ENCODE results near the gene ZNF418.
"Not testable (repeated sequence)": the region's sequence is repeated elsewhere in the genome, so short reads cannot be mapped to it uniquely, and the experiment has no call there.

The ZNF418 gene

DNA sequence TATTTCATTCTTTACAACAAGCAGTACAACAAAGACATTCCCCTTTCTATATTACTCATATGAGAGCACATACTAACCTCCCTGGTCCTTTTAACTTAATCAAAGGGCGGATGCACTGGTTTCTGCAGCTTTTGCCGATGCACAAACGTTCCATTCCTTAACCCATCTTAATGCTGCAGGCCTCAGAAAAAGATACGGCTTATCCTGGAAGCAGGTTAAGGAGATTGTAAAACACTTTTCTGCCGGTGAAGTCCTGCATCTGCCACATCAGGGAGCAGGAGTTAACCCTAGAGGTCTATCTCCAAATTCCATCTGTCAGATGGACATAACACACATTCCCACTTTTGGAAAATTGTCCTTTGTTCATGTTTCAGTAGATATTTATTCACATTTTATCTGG, 34.9 kb downstream of the ZNF418 start:
- FAIRE-seq = no peak
- DNase-seq (ENCODE audit: extremely low spot score, insufficient read length, low read depth) = no peak

DNA sequence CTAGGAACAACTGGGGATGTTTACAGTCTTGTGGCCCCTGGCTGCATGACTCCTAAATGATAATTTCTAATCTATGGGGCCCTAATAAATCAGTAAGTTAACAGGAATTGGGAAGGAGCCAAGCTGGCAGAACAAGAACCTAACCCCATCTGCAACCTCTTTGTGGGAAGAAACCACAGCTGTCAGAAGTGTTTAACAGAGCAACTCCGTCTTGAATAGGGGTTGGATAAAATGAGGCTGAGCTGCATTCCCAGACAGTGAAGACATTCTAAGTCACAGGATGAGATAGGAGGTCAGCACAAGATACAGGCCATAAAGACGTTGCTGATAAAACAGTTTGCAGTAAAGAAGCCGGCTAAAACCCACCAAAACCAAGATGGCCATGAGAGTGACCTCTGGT, 44.5 kb downstream of the ZNF418 start:
- not testable (repeated sequence) for DNase-seq (ENCODE audit: extremely low spot score, insufficient read length, low read depth); FAIRE-seq

GRCh38 chr19:57888560-57889231, 46.5 kb downstream of the ZNF418 start, which contains the start of gene ZNF814:
Gene ZNF814 (minus strand): TSS chr19:57889037. CDS start chr19:57888802, 235 bp downstream.
- FAIRE-seq (peak; percentile 84), DNase-seq (ENCODE audit: extremely low spot score, insufficient read length, low read depth) (no peak)

GRCh38 chr19:57888107-57888559, 47.1 kb downstream of the ZNF418 start:
- no peak for DNase-seq (ENCODE audit: extremely low spot score, insufficient read length, low read depth)
- FAIRE-seq = no peak

DNA sequence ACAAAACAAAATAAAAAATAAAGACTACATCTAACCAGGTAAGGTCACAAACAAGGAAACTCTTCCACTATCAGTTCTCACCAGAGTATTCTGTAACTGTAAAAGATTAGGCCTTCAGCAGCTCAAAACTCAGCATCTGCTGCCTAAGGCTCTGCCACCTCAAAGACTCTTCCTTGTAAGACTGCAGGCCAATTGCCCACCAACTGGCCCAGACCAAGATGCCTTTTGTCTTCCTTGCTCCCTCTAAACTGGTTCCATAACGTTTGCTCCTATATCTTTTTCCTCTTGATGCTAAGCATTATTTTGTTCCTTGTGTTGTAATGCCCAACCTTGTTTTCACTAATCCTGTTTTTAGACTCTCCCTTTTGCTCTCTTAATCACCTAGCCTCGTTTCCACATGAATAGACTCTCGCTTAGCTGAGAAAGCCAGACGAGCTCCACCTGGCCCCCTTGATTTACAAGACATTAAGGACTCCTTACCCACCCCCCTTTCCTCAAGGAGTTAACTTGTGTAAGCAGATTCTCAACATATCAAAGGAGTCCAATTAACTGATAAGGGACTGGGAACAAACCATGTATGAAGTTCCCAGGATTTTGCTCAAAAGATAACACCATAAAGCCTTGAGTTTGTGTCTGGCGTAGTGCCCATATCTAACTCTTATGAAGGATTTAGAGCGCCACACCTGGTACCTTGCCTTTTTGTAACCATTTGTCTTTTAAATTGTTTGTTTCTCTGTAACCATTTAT, 47.8 kb downstream of the ZNF418 start:
- FAIRE-seq (no peak), DNase-seq (ENCODE audit: extremely low spot score, insufficient read length, low read depth) (no peak)

- DNase-seq (ENCODE audit: extremely low spot score, insufficient read length, low read depth) = no peak
- FAIRE-seq = no peak
Measured at GRCh38 chr19:57886046-57886445, 49.2 kb downstream of the ZNF418 start.

- not testable (repeated sequence) for FAIRE-seq
Measured at GRCh38 chr19:57873883-57874799, 61.1 kb downstream of the ZNF418 start.

GRCh38 chr19:57872450-57872849, 62.8 kb downstream of the ZNF418 start:
- FAIRE-seq (no peak), DNase-seq (ENCODE audit: extremely low spot score, insufficient read length, low read depth) (no peak)

More at GRCh38 chr19:57873883-57874799, 61.1 kb downstream of the ZNF418 start:
- not testable (repeated sequence) for DNase-seq (ENCODE audit: extremely low spot score, insufficient read length, low read depth)
